Measurements from ENCODE around the gene TCL1A. TPM values are rescaled to one million over a fixed set of nuclear protein-coding genes. Genes with fewer than 3 reads are reported as not detected.

The TCL1A gene
- total and polyA plus RNA-seq, 10 of the 15 experiments (the other 5 are each of a cell fraction or from before 2014, with no cell fraction given) = 5.9 to 283 (median 113) TPM

- TF ChIP-seq FOXK2 (IDR thresholded peaks at IDR 0.05) (no peak), REST (IDR thresholded peaks at IDR 0.05; ENCODE audit: low read depth, low read length) (no peak), ESRRA (IDR thresholded peaks at IDR 0.05; ENCODE audit: low read length) (no peak), JUNB (IDR thresholded peaks at IDR 0.05) (no peak), NFYB (IDR thresholded peaks at IDR 0.05; ENCODE audit: insufficient read depth, low read depth, low read length) (no peak), BCL11A (IDR thresholded peaks at IDR 0.05; ENCODE audit: low read depth, low read length) (no peak), TAF1 (IDR thresholded peaks at IDR 0.05; ENCODE audit: borderline replicate concordance, low read depth, low read length) (0 out of 2 replicates have a peak, but pooled peaks have one; percentile 22), PAX8 (IDR thresholded peaks at IDR 0.05) (no peak), RAD51 (IDR thresholded peaks at IDR 0.05) (no peak), IRF4 (IDR thresholded peaks at IDR 0.05; ENCODE audit: low read depth, low read length) (0 out of 2 replicates have a peak, but pooled peaks have one; percentile 10), E4F1 (IDR thresholded peaks at IDR 0.05; ENCODE audit: borderline replicate concordance, partially characterized antibody) (no peak), RB1 (IDR thresholded peaks at IDR 0.05; ENCODE audit: borderline replicate concordance) (no peak), NBN (IDR thresholded peaks at IDR 0.05) (no peak), POLR2AphosphoS2 (IDR thresholded peaks at IDR 0.05; ENCODE audit: low read depth, low read length) (no peak), EP300 (IDR thresholded peaks at IDR 0.05; ENCODE audit: borderline replicate concordance in 1 of 2, control insufficient read depth in 1 of 2, low read depth in 2 of 2, low read length in 2 of 2) (peak; percentile 25 to 33; a peak in 1 of 4 replicates), ZZZ3 (IDR thresholded peaks at IDR 0.05; ENCODE audit: control insufficient read depth, insufficient read length, low read depth) (no peak), LARP7 (IDR thresholded peaks at IDR 0.05) (no peak), POLR2AphosphoS5 (IDR thresholded peaks at IDR 0.05; ENCODE audit: low read length) (no peak), MYB (IDR thresholded peaks at IDR 0.05; ENCODE audit: borderline replicate concordance, low read depth, low read length) (0 out of 2 replicates have a peak, but pooled peaks have one; percentile 44), SPI1 (IDR thresholded peaks at IDR 0.05; ENCODE audit: borderline replicate concordance, insufficient read depth, low read depth, low read length) (peak; percentile 49; the same call in 1 of the 2 replicates), CUX1 (IDR thresholded peaks at IDR 0.05; ENCODE audit: insufficient replicate concordance, low read depth, low read length) (no peak)
These were observed 16.2 kb downstream of the TCL1A start (continued) for GRCh38 chr14:95697764-95698163.

Measured in GM12878 (cell line).